ENCODE measurements around the gene SLC25A12.
"Not testable (repeated sequence)": the region's sequence is repeated elsewhere in the genome, so short reads cannot be mapped to it uniquely, and the experiment has no call there.

DNA sequence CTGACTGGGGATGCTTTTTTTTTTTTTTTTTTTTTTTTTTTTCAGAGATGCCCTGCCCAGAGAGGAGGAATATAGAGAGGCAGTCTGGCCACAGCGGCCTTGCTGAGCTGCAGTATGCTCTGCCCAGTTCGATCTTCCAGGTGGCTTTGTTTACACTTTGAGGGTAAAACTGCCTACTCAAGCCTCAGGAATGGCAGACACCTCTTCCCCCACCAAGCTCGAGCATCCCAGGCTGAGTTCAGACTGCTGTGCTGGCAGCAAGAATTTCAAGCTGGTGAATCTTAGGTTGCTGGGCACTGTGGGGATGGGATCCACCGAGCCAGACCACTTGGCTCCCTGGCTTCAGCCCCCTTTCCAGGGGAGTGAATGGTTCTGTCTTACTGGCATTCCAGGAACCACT, 132.9 kb downstream of the SLC25A12 start:
- not testable (repeated sequence) for TF ChIP-seq EZH2 (IDR thresholded peaks at IDR 0.05; ENCODE audit: insufficient read depth, poor library complexity, severe bottlenecking); EZH2phosphoT487 (IDR thresholded peaks at IDR 0.05; ENCODE audit: insufficient read depth, low read depth)
